Sigmoid colon (tissue), 4 donors: ENCODE results near the gene NCOA6.

Source experiments
- CTCF ChIP-seq, 4 experiments: fragments of 450-650 bp in 3 of 4; fragments of 200-600 bp in 1 of 4; IDR thresholded peaks; one replicate each; pipeline ENCODE4 v1.5.1; 2016 to 2019; ENCODE audit warnings: antibody characterized with exemption in 4 of 4, mild to moderate bottlenecking in 3 of 4, moderate library complexity in 2 of 4
- EP300 ChIP-seq, 4 donors: sonication (generic); formaldehyde crosslinking; IDR thresholded peaks; one replicate each; pipeline ENCODE4 v1.6.1; 2017; ENCODE audit warnings: antibody characterized with exemption in 4 of 4
- POLR2A ChIP-seq, 2 donors: fragments of 450-650 bp; IDR thresholded peaks; one replicate each; pipeline ENCODE4 v1.6.1; 2016; ENCODE audit warnings: antibody characterized with exemption in 2 of 2, mild to moderate bottlenecking in 2 of 2, moderate library complexity in 2 of 2
- POLR2AphosphoS5 ChIP-seq, 4 donors: sonication (generic); formaldehyde crosslinking; IDR thresholded peaks; one replicate each; pipeline ENCODE4 v1.6.1; 2017; ENCODE audit warnings: antibody characterized with exemption in 4 of 4

DNA sequence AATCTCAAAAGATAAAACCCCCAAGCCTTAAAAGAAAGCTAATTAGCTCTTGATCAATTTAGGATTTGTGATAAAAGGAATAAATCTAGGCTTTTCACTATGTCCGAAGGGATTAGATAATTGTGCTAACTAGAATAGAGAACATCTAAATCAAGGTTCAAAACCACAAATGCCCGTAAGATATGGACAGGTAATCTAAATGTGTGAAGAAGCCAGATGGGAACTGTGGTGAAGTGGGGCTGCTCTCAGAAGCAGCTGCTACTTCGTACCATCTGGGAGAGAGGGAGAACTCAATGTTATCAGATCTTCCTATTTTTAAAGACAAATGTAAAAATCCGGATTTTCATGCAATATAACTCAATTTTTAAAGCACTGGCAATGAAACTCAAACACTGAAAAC, 44.2 kb downstream of the NCOA6 start:
- TF ChIP-seq CTCF (IDR thresholded peaks at IDR 0.05): no peak
- no peak for TF ChIP-seq POLR2A (IDR thresholded peaks at IDR 0.05)
- no peak for TF ChIP-seq EP300 (IDR thresholded peaks at IDR 0.05)
- no peak for TF ChIP-seq POLR2AphosphoS5 (IDR thresholded peaks at IDR 0.05)
